ACHN (cell line): ENCODE measurements around the gene SARM1.

Source experiments
- DNase-seq: peaks from one replicate; pipeline ENCODE4 v3.0.0-alpha.2; 2015
- in situ Hi-C: cut with HindIII; loops from 2 replicates; pipeline ENCODE4 v1.10.0; 2017; ENCODE audit warnings: low sequenced_read_pairs, low pct_ligation_motif_present, low pct_unique_long_range_greater_than_20kb

Gene SARM1

GRCh38 chr17:28371245-28372202 is at the start of gene SARM1:
Gene SARM1, plus strand, starts transcription at chr17:28371694. Its CDS starts 339 bp downstream, at chr17:28372033.
- in situ Hi-C loops: no loop called here
- DNase-seq: peak; percentile 93

DNA sequence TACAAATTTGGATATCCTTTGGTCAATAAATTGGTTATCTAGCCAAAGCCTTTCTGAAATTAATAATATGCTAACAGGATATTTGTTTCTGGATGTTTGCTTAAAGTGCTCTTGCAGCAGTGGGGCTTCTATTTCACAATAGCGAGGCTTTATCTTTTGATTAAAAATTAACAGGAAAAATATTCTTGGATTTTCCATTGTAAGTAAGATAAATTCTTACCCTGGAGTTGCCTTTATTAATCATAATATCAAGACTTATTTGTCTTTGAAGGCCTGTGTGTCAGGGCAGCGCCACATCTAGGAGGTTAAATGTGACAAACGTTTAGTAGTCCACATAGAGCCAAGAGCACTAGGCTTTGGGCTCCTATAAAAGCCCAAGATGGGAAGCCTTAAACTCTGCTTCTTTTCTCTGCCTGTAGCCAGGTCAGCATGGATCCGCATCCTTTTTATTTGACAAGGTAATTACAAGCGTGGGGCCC is 47.2 kb upstream of the SARM1 start:
- DNase-seq: no peak
- in situ Hi-C loops: no loop called here

GRCh38 chr17:28324781-28325180 is 46.7 kb upstream of the SARM1 start:
- DNase-seq: no peak
- in situ Hi-C loops: no loop called here

GRCh38 chr17:28325211-28325610 is 46.3 kb upstream of the SARM1 start:
- DNase-seq: no peak
- in situ Hi-C loops: no loop called here

- DNase-seq: no peak
- in situ Hi-C loops: no loop called here
Measured at GRCh38 chr17:28326114-28326513, 45.4 kb upstream of the SARM1 start.

- no peak for DNase-seq
- in situ Hi-C loops: no loop called here
Measured at GRCh38 chr17:28327031-28327607, 44.4 kb upstream of the SARM1 start.

GRCh38 chr17:28327709-28328108 is 43.8 kb upstream of the SARM1 start:
- in situ Hi-C loops: no loop called here
- peak; percentile 36 for DNase-seq

- DNase-seq: no peak
- in situ Hi-C loops: no loop called here
Measured at GRCh38 chr17:28328325-28328724, 43.2 kb upstream of the SARM1 start.

GRCh38 chr17:28330671-28331070 is 40.8 kb upstream of the SARM1 start:
- in situ Hi-C loops: no loop called here
- DNase-seq: no peak

DNA sequence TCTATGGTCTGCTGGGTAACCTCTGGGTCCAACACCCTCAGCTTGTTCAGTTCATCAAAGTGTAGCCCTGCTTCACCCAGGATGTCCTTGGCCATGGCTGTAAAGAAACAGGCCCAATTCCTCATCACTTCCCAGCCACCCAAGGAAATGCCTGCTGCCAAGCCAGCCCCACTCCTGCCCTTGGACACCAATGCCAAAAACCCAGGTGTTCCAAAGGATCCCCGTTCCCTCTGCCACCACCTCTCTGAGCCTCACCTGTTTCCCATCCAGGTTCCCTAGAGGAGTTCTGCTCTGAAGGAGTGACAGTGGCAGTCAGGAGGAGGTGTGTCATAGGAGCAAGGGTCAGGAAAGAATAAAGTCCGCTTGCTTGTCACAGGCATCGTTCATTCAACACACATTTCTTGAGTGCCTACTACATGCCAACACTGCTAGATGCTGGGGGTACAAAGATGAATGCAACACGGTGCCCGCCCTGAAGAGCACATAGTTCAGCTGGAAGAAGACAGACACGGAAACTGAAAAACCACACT is 39.5 kb upstream of the SARM1 start:
- in situ Hi-C loops: no loop called here

DNA sequence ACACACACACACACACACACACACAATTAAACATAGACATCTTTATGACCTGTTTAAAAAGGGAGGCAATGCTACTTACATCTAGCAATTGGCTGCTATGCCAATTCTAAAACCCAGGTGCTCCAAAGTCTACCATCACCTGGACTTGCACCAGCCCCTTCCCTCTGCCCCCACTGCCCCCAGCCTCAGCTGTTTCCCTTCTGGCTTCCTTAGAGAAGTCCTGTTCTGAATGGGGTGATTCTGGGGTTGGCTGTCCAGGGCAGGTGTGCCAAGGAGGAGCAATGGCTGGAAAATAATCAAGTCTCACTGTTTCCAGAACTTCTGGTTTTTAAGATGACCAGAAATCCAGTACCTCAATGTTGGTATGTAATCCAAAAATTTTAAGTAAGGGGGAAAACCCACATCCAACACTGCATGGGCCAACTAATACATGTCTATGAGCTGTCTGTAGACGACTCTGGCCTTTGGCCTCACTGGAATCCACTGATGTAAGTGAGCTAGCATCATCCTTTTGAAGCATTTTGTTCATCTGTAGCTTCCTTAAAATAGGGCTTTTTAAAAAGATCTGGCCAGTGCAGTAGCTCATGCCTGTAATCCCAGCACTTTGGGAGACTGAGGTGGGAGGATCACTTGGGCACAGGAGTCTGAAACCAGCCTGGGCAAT is 38.3 kb upstream of the SARM1 start:
- in situ Hi-C loops: no loop called here

More for the DNA sequence above, 39.5 kb upstream of the SARM1 start:
- no peak for DNase-seq

GRCh38 chr17:28334171-28334570 is 37.3 kb upstream of the SARM1 start:
- in situ Hi-C loops: no loop called here
- DNase-seq: no peak

More for the DNA sequence above, 38.3 kb upstream of the SARM1 start:
- no peak for DNase-seq

DNA sequence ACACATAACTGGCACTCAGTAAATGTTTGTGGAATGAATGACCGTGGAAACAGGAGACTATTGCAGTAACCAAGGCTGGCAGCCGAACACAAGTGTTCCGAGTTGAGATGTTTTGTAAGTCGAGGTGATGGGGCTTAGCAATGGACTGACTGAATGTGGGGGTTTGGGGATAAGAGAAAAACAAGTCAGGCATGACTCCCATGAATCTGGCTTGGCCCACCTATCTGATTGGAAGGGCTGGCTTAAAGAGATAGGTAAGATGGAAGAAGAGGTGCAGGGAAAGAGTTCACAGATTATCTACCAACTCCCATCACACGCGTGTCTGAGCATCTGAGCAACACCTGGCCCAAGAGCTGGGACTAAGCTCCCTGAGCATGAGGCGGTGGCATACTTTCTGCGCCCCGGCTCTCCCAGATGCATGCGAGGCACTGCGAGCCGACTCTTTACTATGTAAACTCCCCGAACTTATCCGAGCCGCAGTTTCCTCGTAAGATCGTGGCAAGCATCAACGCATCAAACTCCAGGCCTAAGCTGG is 36.8 kb upstream of the SARM1 start:
- in situ Hi-C loops: no loop called here
- peak; percentile 63 for DNase-seq

DNA sequence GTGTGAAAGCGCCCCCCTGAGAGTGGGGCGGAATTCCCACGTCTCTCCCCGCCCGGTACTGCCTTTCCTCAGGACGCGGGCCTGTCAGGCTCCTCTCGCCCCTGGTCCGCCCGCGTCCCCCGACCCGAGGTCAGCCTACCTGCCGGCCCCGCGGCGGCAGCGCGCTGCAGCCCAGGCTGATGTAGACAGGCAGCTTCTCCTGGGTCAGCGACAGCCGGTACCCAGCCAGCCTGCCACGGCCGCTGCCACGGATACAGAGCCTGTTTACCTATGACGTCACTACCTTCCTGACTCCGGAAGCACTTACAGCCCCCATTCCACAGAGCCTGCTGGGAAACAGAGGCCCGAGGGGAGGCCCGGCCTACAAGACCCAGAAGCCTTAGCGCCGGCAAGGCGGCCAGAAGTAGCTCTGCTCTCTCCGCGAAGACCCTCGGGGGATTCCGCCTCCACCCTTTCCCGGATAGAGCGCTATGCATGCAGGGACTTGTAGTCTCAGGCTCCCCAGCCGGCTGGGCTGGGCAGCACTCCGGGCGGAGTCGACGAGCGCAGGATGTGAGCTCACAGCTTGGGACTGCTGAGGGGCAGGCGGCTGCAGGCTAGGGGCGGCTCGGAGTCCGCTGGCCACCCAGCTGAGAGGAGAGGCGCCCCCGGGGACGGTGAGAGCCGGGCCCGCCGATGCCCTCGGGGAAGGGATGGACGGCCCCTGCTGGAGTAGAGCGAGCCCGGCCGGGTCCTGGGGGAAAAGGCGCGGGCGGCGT is 36.1 kb upstream of the SARM1 start, which contains the start of the genes IFT20 and TNFAIP1:
TSS of gene IFT20 (minus strand) at position 272 of the 758 bp plus-strand sequence. CDS start 3,487 bp downstream, outside the sequence.
TSS of gene TNFAIP1 (plus strand) at position 561 of the 758 bp plus-strand sequence. CDS start 3,761 bp downstream, outside the sequence.
- peak; percentile 100 for DNase-seq
- in situ Hi-C loops: no loop called here

DNA sequence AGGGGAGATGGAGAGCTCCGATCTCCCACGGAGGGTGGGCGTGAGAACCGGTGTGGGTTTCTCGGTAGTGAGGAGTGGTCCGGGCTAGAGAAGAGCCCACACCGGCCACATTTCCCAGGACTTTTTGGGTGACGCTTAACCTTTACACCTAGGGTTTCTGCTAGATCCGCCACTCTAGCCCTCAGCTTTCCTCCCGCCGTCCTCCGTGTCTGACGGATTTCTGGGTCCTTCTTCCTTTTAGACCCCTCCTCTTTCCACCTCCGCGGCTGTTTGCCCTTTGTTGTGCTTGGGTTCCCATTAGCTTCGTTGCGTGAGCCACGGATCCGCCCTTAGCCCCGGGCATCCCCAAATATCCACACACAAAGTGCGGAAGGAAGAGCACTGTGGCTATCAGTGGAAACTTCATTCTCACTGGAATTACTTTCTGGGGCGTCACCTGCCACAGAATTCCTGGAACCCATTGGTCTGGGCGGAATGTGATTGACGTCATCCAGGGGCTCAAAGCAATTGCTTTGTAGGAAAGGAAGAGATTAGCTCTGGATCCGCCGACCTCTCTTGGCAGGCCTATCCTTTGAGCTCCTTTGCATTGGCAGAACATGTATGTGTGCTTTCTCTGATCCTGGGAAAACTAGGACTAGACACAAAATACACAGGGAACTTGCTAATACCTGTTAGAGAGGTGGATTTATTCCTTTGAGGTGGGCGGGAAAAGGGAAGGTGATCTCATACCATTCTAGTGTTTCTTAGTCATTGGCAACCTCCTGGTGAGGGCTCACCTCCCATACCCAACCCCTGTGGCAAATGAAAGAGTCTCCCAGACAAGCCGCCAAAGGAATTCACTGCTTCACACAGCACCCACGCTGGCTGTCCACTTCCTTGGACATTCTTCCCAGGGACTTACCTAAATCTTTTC is 35.3 kb upstream of the SARM1 start:
- peak; percentile 98 for DNase-seq
- in situ Hi-C loops: no loop called here

DNA sequence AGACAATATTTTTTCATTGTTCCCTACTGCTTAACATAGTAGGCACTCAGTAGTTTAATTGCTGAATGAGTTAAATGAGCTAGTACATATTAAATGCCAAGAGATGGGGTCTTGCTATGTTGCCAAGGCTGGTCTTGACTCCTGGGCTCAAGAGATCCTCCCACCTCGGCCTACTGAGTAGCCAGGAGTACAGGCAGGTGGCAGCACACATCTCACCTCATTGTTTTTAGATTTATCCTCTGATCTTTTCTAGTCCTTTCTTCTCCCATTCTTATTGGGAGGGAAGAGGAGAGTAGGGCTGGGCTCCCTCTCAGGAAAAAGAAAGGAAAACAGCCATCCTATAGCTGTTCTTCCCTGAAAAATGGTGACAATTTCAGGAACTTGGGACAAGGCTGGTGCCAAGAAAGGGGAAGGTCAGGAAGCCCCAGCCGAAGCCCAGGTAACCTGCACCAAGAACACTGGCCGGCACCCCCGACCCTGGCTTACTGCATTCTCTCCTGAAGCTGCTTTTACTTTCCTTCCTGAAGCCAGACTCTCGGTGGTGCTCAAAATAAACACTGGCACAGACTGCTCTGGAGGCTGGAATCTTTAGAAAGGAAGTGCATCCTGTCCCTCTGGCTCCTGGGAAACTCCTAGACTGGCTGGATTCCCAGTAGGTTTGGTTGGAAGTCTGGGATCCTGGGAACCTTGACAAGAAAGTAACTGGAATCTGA is 33.3 kb upstream of the SARM1 start:
- DNase-seq: peak; percentile 26
- in situ Hi-C loops: no loop called here
